Stimulated activated CD4-positive, alpha-beta T cell treated with anti-CD3 and anti-CD28 coated beads, Interleukin-15, amount 100 ng/mL, for 1 hour (primary cell): ENCODE data around the gene MCF2L2.
"Not testable (repeated sequence)": the region's sequence is repeated elsewhere in the genome, so short reads cannot be mapped to it uniquely, and the experiment has no call there.

Experiments
- DNase-seq, 2 donors: peaks; one replicate each; pipeline ENCODE4 v3.0.0-alpha.2; 2020; ENCODE audit warnings: low read depth in 1 of 2, low spot score in 1 of 2

Gene MCF2L2

GRCh38 chr3:183372911-183373310, 55.5 kb downstream of the MCF2L2 start:
- DNase-seq, result no peak

GRCh38 chr3:183371600-183371968, 56.8 kb downstream of the MCF2L2 start:
- DNase-seq, result not testable (repeated sequence)

DNA sequence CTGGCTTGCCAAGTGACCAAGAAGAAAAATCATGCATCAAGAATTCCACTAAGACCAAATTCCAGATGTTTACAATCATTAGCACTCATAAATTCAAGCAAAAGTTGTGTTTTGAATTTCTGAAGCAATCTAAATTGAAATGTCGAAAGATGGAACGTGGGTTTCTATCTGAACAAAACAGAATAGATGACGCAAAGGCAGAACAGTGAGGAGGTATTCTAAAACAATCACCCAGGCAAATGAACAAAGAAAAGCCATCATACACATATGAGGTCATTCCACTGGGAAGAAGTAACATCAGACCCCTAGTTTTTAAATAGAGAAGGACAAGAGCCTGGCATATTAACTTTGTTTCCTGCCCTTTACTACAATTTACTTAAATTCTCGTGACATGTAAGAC, 58.0 kb downstream of the MCF2L2 start:
- no peak for DNase-seq

DNA sequence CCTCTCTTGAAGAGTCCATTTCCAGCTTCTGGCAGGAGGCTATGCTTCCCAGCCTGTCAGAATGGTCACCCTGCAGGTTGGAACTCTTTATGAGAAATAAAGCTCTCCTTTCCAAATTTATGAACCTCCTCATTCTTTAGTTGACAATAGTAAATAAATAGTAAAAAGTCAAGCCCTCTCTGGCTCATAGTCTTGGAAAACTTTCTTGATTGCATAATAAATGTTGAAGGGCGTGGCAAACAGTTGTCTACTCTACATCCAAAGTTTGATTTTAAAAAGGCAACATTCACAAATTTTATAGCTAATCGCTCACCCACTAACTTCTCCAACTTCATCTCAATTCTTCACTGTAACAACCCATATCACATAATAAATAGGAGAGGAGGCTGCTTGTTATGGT, 58.8 kb downstream of the MCF2L2 start:
- no peak for DNase-seq

- no peak for DNase-seq
These were observed 59.3 kb downstream of the MCF2L2 start for GRCh38 chr3:183369117-183369516.

GRCh38 chr3:183360971-183361624, 67.3 kb downstream of the MCF2L2 start:
- no peak for DNase-seq

GRCh38 chr3:183359036-183359435, 69.4 kb downstream of the MCF2L2 start:
- no peak for DNase-seq

- no peak for DNase-seq
These were observed 70.8 kb downstream of the MCF2L2 start for GRCh38 chr3:183357564-183358079.

GRCh38 chr3:183356920-183357319, 71.5 kb downstream of the MCF2L2 start:
- DNase-seq, result no peak

- no peak for DNase-seq
These were observed 73.5 kb downstream of the MCF2L2 start for GRCh38 chr3:183354874-183355273.

DNA sequence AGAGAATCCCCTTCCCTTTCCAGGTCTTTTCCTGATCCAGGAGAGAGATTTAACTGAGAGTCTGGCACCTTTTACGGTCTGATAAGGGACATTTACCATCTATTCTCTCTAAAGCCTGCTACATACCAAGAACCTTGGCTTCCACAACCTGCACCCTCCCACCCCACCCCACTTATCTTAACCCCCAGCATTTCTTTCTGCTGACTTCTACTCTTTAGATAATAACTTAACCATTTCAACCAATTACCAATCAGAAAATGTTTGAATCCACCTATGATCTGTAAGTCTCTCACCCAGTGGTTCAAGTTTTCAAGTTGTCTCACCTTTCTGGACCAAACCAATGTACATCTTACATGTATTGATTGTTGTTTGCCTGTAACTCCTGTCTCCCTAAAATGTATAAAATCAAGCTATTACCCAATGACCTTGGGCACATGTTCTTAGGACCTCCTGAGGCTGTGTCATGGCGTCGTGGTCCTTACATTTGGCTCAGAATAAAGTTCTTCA, 74.0 kb downstream of the MCF2L2 start:
- DNase-seq, result no peak

GRCh38 chr3:183353421-183353820, 75.0 kb downstream of the MCF2L2 start:
- no peak for DNase-seq

DNA sequence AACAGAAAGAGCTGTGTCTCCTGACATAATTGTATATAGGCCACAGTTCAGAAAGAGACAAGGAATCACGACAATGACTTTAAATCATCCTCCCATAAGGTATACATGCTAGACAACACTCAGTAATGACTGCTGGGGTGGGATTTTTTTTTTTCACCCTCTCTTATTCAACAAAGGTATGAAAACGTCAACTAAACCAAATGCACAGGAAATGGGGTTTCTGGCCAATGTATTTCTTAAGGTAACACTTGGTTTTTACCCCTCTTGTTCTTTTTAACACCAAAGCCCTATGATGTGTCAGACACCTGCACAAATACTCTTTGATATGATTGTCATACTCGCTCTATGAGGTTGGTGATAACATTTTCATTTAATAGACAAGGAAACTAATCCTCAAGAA, 78.3 kb downstream of the MCF2L2 start:
- DNase-seq, result no peak

GRCh38 chr3:183349421-183350157, 78.8 kb downstream of the MCF2L2 start:
- no peak for DNase-seq

DNA sequence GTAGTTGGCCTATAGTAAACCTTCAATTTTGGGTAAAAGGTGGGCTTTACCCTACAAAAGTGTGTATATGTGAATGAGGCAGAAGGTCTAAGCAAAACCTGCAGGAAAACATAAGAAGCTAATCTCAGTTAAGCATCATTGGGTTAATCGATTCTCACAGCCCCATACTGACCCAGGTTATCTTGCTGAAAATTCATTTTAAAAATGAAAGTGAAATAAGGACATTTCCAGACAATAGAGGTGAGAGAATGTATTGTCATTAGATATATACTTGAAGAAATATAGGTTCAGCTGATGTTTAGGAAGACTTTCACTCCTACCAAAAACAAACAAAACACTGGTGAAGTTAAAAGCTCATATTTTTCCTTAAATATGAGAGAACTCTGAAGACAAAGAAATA, 85.6 kb downstream of the MCF2L2 start:
- no peak for DNase-seq

GRCh38 chr3:183341545-183342288, 86.7 kb downstream of the MCF2L2 start:
- DNase-seq, result no peak

GRCh38 chr3:183340222-183340621, 88.2 kb downstream of the MCF2L2 start:
- no peak for DNase-seq

GRCh38 chr3:183339461-183340086, 88.8 kb downstream of the MCF2L2 start:
- no peak for DNase-seq

- DNase-seq, result no peak
These were observed 89.9 kb downstream of the MCF2L2 start for GRCh38 chr3:183338520-183338919.

DNA sequence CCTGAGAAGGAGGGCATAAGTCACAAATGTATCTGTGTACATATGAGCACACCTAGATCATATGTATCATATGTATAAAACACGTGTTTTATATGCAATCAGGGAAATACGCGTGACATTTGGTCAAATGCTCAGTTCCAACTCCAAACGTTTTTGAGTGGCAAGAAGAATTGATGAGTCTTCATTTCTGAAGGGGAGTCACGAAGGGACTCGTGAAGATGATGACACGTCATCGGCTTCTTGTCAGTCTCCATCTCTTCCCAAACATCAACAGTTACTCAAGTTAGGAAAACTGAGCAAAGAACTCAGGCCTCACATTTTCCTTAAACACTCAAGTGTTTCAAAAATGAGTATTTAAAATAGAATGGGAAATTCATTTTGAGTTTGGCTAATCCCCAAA, 95.9 kb downstream of the MCF2L2 start:
- DNase-seq, result no peak

DNA sequence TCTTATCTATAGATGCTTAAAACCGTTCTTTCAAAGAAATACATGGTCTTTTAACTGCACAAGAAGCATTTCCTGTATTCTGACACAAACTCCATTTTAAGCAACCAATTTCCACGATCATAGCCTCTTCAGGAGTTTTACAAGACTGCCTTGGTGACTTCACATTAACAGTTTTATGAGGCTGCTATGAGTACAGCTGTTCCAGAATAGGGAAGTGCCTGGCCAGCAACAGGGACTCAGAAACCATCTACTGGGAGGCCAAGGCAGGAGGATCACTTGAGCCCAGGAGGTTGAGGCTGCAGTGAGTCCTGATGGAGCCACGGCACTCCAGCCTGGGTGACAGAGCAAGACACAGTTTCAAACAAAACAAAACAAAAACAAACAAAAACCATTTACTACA, 96.9 kb downstream of the MCF2L2 start:
- no peak for DNase-seq
